T-helper 1 cell (primary cell): ENCODE results near the gene SEMA4A.
"Not testable (repeated sequence)": the region's sequence is repeated elsewhere in the genome, so short reads cannot be mapped to it uniquely, and the experiment has no call there.

Experiments
- DNase-seq, 5 donors: peaks; one replicate each; pipeline ENCODE4 v3.0.0-alpha.2; 2012 to 2020

SEMA4A gene

DNA sequence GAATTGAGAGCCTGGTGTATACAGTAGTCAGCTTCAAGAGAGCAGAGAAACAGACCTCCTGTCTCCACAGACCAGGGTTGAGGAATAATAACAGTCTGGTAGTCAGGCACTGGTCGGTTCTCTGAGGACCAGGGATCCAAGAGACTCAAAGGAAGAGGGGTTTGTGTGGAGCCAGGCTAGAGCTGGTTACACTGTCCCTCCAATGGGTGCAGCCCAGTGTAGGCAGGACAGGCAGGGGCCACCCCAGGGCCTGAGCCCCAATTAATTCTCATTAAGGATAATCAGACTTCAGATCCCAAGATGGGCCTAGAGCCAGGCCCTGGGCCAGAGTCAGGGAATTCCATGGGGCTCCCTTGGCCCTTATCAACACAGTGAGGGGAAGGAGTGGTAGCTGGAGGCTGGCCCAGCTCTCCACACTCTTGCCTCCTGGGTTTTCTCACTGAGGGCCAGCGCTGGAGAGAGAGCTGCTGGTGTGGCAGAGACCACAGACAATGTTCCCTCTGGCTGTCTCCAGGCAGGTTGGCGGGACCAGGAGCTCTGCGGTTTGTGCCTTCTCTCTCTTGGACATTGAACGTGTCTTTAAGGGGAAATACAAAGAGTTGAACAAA, 9.1 kb downstream of the SEMA4A start:
- no peak for DNase-seq

DNA sequence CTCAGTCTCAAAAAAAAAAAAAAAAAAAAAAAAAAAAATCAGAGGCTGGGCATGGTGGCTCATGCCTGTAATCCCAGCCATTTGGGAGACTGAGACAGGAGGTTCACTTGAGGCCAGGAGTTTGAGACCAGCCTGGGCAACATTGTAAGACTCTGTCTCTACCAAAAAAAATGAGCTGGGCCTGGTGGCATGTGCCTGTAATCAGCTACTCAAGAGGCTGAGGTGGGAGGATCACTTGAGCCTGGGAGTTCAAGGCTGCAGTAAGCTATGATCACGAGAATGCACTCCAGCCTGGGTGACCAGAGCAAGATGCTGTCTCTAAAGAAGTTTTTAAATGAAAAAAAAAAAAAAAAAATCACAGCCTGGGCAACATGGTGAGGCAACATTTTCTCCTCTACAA, 10.3 kb downstream of the SEMA4A start:
- DNase-seq = no peak

DNA sequence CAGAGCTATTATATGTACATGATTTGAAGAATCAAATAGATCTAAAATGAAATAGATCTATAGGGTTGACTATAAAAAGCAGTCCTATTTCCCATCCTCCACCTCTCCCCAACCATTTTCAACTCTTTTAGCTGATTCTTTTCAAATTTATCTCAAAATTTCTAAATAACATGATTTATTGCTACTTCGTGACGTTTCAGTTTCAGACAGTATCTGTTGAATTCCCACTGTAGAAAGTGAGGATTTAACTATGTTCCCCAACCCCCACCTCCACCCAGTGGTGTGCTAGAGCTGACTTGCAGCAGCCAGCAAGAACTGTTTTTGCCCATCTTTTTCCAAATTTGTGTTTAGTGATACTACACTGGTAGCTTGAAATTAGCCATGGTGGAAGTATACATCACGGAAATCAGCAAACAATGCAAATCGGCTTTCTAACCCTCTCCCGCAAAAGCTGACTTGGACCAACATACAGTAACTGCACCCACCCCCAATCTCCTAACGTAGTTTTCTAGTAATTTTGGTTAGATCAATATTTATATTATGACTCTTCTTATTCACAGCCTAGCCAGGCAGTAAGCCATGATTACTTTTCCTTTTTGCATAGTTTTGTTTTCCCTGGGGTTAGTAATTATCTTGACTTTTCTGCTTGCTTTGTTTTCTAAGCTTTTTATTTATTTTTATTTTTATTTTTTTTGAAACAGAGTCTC, 10.9 kb downstream of the SEMA4A start:
- DNase-seq = no peak

DNA sequence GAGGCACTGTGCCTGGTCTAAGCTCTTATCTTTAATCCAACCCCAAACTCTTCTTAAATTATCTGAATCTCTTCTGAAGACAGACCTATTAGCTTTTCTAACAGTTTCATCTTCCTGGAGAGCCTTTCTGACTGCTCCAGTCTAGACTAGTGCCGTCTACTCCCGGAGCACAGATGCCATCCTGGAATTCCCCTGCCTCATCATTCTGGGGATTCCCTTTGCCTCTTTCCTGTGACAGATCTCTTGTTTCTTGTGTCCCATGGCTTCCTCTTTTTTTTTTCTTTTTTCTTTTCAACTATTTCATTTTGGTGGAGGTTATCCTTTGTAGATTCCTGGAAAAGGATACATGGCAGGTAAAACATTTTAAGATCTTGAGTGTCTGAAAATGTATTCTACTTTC, 11.7 kb downstream of the SEMA4A start:
- DNase-seq = no peak

DNA sequence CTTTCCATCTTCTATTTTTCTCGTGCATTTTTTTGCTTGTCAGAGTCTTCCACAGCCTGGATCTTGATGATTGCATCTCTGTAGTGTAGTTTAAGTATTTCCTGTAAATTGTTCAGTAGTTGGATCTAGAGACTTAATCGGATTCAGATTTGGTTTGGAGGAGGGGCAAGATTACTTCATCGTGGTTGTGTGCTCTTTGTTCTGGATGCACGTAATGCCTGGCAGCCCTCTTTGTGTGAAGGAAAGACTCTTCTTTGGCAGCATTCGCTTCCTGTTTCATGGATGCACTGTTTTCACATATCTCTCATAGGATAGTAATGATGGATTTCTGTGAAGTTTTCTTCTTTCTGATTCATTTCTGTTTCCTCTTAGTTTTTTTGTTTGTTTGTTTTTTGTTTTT, 14.2 kb downstream of the SEMA4A start:
- DNase-seq = no peak

DNA sequence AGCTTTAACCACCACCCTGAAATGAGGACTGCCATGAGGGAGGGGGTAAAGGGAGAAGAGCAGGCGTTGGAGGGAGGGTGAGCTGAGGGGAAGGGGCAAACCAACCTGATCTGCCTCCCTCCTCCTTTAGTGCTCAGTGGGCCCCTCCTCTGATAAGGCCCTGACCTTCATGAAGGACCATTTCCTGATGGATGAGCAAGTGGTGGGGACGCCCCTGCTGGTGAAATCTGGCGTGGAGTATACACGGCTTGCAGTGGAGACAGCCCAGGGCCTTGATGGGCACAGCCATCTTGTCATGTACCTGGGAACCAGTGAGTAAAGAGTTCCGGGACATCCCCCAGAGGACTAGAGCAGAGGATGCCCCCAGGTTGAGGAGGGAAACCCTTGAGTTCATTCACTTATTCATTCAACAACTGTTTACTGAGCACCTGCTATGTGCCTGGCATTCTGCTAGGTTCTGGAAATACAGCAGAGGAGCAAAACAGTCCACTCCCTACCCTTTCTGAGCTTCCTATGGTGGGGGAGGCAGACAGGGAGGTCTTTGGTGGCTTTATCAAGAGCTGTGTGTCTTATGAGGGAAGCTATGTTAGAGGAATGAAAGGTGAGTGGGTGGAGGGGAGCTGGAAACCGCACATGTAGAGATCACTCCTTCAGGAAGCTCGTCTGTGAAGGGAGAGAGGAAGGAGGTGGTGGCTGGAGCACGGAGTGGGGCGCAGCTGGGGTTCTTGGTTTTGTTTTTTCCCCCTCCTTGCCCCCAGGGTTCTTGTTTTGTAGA, 19.5 kb downstream of the SEMA4A start:
- no peak for DNase-seq

DNA sequence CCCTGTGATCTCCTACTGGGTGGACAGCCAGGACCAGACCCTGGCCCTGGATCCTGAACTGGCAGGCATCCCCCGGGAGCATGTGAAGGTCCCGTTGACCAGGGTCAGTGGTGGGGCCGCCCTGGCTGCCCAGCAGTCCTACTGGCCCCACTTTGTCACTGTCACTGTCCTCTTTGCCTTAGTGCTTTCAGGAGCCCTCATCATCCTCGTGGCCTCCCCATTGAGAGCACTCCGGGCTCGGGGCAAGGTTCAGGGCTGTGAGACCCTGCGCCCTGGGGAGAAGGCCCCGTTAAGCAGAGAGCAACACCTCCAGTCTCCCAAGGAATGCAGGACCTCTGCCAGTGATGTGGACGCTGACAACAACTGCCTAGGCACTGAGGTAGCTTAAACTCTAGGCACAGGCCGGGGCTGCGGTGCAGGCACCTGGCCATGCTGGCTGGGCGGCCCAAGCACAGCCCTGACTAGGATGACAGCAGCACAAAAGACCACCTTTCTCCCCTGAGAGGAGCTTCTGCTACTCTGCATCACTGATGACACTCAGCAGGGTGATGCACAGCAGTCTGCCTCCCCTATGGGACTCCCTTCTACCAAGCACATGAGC, 23.3 kb downstream of the SEMA4A start:
- no peak for DNase-seq

DNA sequence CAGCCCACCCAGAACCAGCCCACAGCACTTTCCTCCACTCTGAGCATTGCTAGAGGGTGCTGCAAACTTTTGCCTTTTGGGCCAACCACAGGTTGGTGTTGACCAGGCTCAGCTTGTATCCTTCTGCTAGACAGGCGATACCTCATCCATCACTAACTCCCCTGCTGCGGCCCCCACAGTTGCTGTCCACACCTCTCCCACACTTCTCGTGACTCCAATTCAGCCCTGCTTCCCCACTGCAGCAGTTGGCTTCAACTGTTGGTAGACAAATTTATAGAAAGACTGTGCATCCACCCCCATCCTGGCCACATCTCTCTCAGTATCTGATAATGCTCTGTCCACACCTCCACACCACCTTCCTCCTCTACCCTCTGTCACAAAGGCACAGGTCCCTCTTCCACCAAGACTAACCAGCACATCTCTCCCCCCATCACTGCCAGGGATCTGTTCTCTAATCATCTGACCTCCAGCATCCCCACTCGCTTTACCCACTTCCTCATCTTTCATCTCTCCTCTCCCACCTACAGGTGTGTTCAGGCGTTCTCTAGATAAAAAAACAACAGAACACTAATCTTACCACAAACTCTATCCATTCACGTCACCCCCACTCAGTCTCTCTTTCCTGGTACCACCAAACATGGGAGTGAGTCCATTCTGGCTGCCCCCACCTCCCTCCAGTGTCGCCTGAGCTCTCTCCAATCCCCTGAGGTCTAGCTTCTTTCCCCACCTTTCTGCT, 24.7 kb downstream of the SEMA4A start:
- no peak for DNase-seq

DNA sequence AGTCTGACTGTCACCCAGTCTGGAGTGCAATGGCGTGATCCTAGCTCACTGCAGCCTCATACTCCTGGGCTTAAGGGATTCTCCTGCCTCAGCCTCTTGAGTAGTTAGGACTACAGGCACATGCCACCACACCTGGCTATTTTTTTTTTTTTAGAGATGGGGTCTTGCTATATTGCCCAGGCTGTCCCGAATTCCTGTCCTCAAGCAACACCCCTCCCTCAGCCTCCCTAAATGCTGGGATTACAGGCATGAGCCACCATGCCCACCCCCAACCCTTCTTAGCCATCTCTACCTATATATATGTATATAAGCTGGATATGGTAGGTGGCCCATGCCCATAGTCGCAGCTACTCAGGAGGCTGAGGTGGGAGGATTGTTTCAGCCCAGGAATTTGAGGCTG, 27.1 kb downstream of the SEMA4A start:
- DNase-seq = no peak

DNA sequence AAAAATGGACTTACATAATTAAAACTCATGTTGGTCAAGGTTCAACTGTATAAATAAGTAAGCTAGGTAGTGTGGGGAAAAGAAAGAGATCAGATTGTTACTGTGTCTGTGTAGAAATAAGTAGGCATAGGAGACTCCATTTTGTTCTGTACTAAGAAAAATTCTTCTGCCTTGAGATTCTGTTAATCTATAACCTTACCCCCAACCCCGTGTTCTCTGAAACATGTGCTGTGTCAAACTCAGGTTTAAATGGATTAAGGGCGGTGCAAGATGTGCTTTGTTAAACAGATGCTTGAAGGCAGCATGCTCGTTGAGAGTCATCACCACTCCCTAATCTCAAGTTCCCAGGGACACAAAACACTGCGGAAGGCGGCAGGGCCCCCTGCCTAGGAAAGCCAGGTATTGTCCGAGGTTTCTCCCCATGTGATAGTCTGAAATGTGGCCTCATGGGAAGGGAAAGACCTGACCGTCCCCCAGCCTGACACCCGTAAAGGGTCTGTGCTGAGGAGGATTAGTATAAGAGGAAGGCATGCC, 28.1 kb downstream of the SEMA4A start:
- DNase-seq = not testable (repeated sequence)

DNA sequence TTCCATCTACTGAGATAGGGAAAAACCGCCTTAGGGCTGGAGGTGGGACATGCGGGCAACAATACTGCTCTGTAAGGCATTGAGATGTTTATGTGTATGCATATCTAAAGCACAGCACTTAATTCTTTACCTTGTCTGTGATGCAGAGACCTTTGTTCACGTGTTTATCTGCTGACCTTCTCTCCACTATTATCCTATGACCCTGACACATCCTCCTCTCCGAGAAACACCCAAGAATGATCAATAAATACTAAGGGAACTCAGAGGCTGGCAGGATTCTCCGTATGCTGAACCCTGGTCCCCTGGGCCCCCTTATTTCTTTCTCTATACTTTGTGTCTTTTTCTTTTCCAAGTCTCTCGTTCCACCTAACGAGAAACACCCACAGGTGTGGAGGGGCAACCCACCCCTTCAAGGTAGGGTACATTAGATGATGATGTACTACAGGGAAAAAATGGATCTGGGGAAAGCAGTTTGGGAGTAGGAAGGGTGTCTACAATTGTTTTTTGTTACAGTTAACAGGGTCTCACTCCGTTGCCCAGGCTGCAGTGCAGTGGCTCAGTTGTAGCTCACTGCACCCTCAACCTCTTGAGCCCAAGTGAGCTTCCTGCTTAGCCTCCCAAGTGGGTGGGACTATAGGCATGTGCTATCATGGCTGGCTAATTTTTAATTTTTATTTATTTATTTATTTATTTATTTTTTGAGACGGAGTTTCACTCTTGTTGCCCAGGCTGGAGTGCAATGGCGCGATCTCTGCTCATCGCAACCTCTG, 28.8 kb downstream of the SEMA4A start:
- not testable (repeated sequence) for DNase-seq

DNA sequence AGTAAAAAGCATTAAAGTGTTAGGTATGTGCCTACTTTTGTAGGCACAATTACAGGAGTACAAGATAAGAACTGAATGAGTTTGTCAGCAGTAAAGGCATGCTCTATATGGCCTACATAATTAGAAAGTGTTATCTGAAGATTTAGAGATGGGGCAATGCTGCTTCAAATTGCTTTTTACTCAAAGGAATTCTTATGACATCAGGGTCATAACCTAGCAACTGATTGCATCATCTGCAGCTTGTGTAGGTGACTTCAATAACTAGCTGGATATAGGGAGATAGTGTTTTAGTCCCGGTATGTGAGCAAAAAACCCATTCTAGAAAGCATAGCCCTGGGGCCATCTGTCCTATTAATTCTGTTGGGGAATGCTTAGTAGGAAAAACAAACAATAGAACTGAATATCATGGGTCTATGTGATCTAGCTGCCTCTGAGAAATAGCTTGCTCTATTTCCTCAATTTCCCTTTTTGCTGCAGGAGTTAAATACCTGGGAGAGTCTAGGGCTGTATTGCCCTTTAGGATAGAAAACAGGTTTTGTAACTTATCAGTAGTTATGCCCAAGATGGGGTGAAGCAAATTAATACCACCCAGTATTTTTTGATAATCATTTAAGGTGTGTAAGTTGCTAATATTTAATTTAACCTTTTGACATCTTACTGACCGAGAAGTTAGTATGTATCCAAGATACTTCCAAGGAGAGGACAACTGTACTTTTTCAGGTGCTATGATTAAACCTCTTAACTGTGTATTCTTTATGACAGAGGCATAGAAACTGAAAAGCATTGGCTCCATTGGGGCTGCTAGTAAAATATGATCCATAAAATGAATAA, 33.2 kb downstream of the SEMA4A start:
- not testable (repeated sequence) for DNase-seq

DNA sequence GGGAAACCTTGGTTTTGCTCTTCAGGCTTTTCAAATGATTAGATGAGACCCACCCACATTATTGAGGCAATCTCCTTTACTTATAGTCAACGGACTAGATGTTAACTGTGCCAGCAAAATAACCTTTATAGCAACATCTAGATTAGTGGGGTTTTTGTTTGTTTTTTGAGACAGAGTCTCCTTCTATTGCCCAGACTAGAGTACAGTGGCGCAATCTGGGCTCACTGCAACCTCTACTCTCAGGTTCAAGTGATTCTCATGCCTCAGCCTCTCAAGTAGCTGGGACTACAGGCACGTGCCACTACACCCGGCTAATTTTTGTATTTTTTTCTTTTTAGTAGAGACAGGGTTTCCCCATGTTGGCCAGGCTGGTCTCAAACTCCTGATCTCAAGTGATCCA, 36.9 kb downstream of the SEMA4A start:
- not testable (repeated sequence) for DNase-seq

DNA sequence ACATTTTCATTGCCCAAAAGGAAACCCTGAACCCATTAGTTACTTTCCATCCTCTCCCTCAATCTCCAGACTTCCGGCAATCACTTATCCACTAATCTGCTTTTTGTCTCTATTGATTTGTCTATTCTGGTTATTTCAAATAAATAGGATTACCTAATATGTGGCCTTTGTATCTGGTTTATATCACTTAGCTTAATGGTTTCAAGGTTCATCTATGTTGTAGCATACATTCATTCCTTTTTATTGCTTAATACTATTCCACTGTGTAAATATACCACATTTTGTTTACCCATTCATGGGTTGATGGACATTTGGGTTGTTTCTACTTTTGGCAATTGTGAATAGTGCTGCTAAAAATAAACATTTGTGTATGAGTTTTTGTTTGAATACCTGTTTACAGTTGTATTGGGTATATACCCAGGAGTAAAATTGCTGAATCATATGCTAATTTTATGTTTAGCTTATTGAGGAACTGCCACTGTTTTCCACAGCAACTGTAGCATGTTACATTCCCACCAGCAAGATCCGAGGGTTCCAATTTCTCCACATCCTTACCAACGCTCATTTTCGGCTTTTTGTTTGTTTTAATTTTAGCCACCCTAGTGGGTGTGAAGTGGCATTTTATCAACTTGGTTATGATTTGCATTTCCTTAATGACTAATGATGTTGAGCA, 38.0 kb downstream of the SEMA4A start:
- DNase-seq = no peak

DNA sequence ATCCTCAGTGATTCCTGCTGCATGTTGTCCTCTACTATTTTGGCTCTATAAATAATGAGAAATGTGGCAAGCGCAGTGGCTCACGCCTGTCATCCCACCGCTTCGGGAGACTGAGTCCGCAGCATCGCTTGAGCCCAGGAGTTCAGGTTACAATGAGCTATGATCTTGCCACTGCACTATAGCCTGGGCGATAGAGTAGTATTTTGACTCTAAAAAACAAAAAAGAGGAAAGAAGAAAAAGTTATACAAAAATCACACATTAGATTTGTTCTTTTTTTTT, 39.8 kb downstream of the SEMA4A start:
- DNase-seq = no peak

DNA sequence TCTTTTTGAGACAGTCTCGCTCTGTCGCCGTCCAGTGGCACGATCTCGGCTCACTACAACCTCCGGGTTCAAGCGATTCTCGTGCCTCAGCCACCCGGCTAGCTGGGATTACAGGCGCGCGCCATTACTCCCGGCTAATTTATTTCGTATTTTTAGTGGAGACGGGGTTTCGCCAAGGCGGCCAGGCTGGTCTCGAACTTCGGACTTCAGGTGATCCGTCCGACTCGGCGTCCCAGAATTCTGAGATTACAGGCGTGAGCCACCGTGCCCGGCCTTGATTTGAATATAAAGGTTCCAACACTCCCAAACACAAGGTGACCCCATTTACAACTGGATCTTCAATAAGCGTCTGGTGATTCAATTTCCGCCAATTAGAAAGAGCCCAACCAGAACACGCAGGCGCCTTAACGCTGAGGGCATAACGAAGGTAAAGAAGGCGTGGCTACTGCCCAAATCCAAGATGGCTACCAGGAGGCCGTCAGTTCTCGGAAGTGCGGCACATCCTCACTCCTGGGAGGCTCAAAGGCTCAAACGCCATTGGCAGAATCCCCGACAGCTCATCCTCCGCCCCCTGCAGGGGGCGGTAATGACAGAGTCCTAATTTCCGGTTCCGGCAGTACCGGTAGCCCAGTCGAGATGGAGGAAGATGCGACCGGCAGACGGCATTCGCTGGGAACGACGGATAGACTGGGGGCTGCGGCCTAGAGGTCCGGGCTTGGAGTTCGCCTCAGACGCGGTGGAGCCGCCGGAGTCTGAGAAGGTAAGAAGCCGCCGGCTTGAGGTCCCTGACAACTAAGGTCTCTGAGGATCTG, 40.3 kb downstream of the SEMA4A start, which contains the start of gene SLC25A44:
SLC25A44 (plus strand) TSS at position 617 of the 812 bp plus-strand sequence. CDS start 5,744 bp downstream, outside the sequence.
- DNase-seq = peak; percentile 92 to 99 (median 96)

DNA sequence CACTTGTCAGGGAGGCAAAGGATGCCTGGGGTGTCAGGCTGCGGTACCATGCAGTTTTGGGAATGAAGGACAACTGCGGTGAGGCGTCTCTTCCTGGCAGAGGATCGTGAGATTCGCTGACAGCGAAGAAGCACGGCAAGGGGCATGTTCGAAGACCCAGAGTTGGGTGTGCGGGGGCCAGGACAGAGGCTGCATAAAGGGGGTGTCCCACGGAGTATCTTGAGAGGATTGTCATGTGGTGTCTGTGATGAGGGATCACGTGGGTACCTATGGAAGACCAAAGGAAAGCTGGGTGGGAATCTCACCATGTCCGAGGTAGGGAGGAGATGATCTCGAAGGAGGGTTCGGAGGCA, 40.9 kb downstream of the SEMA4A start:
- no peak for DNase-seq

DNA sequence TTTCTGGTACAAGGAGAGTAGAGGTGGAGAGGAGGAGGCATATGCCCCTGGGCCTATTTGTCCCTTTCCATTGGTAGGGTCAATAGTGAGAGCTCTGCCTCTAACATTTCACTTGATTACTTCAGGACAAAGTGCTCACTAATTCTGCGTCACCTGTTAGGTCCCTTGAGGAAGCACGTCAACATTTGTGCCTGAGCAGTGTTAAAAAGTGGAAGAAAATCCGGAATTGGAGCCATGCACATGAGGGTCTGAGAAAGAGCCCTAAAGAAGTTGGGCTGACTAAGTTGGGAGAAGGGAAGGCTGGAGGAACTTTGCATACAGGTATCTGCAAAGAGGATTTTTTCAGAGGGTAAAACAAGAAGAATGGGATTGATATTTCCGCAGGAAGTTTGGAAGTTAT, 42.5 kb downstream of the SEMA4A start:
- DNase-seq = no peak

DNA sequence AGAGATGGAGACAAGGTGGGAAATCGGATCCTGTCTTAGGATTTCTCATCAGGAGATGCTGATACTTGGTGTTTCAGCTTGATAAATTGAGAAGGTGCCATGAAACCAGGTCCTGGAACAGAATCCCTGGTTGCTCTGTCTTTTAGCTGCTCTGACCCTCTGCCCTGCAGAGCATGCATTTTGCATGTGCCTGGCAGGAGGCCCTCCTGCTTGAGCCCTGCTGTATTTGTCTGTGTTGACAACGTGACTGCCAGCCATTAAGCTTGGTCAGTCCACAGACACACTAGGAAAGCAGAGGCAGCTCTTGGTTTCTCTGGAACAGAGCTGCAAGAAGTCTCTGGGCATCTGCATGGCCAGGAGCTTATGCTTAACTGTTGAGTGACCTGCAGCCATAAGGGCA, 43.1 kb downstream of the SEMA4A start:
- DNase-seq = no peak
